ENCODE data around the gene ZNF569. TPM values are rescaled to one million over a fixed set of nuclear protein-coding genes. Genes with fewer than 3 reads are reported as not detected.

ZNF569 gene
- total and polyA plus RNA-seq, 2 donors (not counting 1 experiment from before 2014, with no cell fraction given) = 3.4 to 13.9 TPM

DNA sequence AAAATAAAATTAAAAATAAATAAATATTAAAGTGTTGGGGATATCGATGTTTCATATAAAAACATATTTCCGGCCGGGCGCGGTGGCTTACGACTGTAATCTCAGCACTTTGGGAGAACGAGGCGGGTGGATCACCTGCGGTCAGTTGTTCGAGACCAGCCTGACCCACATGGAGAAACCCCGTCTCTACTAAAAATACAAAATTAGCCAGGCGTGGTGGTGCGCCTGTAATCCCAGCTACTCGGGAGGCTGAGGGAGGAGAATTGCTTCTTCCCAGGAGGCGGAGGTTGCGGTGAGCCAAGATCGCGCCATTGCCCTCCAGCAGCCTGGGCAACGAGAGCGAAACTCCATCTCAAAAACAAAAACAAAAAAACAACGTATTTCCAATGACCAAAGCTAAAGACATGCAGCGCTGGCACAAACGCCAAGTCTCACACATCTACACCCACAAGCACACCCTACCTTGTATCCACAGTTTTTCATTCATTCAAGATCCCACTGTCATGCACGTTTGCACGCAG is 907 bp downstream of the ZNF569 start:
- Histone ChIP-seq H3K27me3 (replicated peaks in 1 of 4; ENCODE audit: control extremely low read depth in 1 of 4, control insufficient read depth in 3 of 4, insufficient read depth in 4 of 4, low read length in 3 of 4) (no peaks in the 10 kb centered on the region), H2AFZ (ENCODE audit: insufficient read depth, low read depth, low read length, poor library complexity, severe bottlenecking) (peak overlapping the region; percentile 89), H3K9me3 (ENCODE audit: control extremely low read depth in 1 of 3, control insufficient read depth in 2 of 3, insufficient read depth in 1 of 3, low read length in 2 of 3) (peaks cover 3 to 23% (median 13%) of the 10 kb centered on the region in 3 donors), H3K36me3 (replicated peaks in 1 of 2; ENCODE audit: control extremely low read depth in 1 of 2, control insufficient read depth in 1 of 2, extremely low read depth in 1 of 2, insufficient read depth in 2 of 2, low read length in 1 of 2) (peaks cover 0 to 22% of the 10 kb centered on the region in 2 experiments), H3K9ac (ENCODE audit: low read length) (peak overlapping the region; percentile 72), H3K27ac (ENCODE audit: low read length in 2 of 2) (peak overlapping the region; percentile 77), H3K79me2 (ENCODE audit: control insufficient read depth, insufficient read depth, low read length) (peaks cover 40% of the 10 kb centered on the region), H3K4me2 (replicated peaks; ENCODE audit: low read depth, low read length, poor library complexity, severe bottlenecking) (peak overlapping the region; percentile 80), H4K20me1 (ENCODE audit: control insufficient read depth, insufficient read depth, low read length, poor library complexity, severe bottlenecking) (no peaks in the 10 kb centered on the region), H3K4me3 (ENCODE audit: control extremely low read depth in 1 of 5, extremely low read depth in 1 of 5, insufficient read depth in 1 of 5, low read depth in 2 of 5, low read length in 4 of 5) (peak overlapping the region; percentile 80 to 98 (median 86)), H3K4me1 (ENCODE audit: control insufficient read depth in 2 of 2, insufficient read depth in 2 of 2, low read length in 2 of 2) (peaks cover 14 to 32% of the 10 kb centered on the region in 2 donors)
- CTCF ChIA-PET = interaction anchor here (1.4 to 1.5 kb wide), 2 partner anchors 40 to 96 kb away, joined by 3 to 5 read pairs; partner anchors contain the start of genes ZNF527 and ZNF793
- Mint-ChIP-seq H3K4me1 (peaks cover 32% of the 10 kb centered on the region), H3K27ac (peak overlapping the region; percentile 98), H3K4me3 (peak overlapping the region; percentile 99), H3K27me3 (no peaks in the 10 kb centered on the region), H3K9me3 (ENCODE audit: insufficient read depth) (peaks cover 2% of the 10 kb centered on the region)
- no peak for DNase-seq
- 37% methylated on average over 22 of the region's 25 CpGs for WGBS (ENCODE audit: insufficient coverage)
- ATAC-seq (ENCODE audit: low read depth) = no peak
- intact Hi-C loops (cut with micrococcal nuclease) = loop anchor here (2.0 to 5.0 kb wide), 8 partner anchors 226 to 1252 kb away; partner anchors contain the start of genes ZFP14, ZNF146, ZNF420 and ZNF461
- TF ChIP-seq, protein P1, sequence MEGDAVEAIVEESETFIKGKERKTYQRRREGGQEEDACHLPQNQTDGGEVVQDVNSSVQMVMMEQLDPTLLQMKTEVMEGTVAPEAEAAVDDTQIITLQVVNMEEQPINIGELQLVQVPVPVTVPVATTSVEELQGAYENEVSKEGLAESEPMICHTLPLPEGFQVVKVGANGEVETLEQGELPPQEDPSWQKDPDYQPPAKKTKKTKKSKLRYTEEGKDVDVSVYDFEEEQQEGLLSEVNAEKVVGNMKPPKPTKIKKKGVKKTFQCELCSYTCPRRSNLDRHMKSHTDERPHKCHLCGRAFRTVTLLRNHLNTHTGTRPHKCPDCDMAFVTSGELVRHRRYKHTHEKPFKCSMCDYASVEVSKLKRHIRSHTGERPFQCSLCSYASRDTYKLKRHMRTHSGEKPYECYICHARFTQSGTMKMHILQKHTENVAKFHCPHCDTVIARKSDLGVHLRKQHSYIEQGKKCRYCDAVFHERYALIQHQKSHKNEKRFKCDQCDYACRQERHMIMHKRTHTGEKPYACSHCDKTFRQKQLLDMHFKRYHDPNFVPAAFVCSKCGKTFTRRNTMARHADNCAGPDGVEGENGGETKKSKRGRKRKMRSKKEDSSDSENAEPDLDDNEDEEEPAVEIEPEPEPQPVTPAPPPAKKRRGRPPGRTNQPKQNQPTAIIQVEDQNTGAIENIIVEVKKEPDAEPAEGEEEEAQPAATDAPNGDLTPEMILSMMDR (IDR thresholded peaks at IDR 0.05) = no peak
- TF ChIP-seq EZH2 (IDR thresholded peaks at IDR 0.05; ENCODE audit: borderline replicate concordance, insufficient read depth, low read depth, low read length, poor library complexity, severe bottlenecking) = no peak
- POLR2A ChIA-PET = interaction anchor here (0.6 to 3.0 kb wide), 4 partner anchors 40 to 1351 kb away, joined by 3 to 23 read pairs (median 4); partner anchors contain the start of genes POLR2I, TBCB, ZNF527 and ZNF793

DNA sequence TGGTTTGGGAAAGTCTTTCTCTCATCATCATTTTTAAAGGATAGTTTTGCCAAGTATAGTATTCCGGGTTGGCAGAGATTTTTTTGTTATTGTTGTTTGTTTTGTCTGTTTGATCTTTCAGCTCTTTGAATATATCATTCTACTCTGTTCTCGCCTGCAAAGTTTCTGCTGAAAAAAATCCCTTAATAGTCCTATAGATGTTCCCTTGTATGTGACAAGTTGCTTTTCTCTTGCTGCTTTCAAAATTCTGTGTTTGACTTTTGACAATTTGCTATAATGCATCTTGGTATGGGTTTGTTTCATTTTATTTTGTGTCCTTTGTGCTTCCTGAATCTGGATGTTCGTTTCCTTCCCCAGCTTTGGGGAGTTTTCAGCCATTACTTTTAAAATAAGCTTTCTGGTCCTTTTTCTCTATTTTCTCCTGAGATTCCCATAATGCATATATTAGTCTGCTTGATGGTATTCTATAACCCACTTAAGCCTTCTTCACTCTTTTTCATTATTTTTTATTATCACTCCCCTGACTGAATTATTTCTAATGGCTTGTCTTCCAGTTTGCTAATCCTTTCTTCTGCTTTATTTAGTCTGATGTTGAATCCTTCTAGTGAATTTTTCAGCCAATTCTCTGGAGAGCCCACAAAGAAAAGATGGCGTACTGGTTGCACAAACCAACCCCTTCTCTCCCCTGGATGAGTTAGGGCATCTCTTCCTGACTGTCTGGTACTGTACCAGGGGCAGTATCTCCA is 14.6 kb downstream of the ZNF569 start:
- intact Hi-C loops (cut with micrococcal nuclease) = no loop called here
- CTCF ChIA-PET = no interaction called here
- Histone ChIP-seq H3K27me3 (replicated peaks in 1 of 4; ENCODE audit: control extremely low read depth in 1 of 4, control insufficient read depth in 3 of 4, insufficient read depth in 4 of 4, low read length in 3 of 4) (no peaks in the 10 kb centered on the region), H3K79me2 (ENCODE audit: control insufficient read depth, insufficient read depth, low read length) (no peaks in the 10 kb centered on the region), H3K4me3 (ENCODE audit: control extremely low read depth in 1 of 5, extremely low read depth in 1 of 5, insufficient read depth in 1 of 5, low read depth in 2 of 5, low read length in 4 of 5) (no peak overlapping the region), H4K20me1 (ENCODE audit: control insufficient read depth, insufficient read depth, low read length, poor library complexity, severe bottlenecking) (no peaks in the 10 kb centered on the region), H3K9me3 (ENCODE audit: control extremely low read depth in 1 of 3, control insufficient read depth in 2 of 3, insufficient read depth in 1 of 3, low read length in 2 of 3) (peaks cover 36 to 85% (median 37%) of the 10 kb centered on the region in 3 donors), H3K9ac (ENCODE audit: low read length) (no peak overlapping the region), H3K27ac (ENCODE audit: low read length in 2 of 2) (no peak overlapping the region), H3K36me3 (replicated peaks in 1 of 2; ENCODE audit: control extremely low read depth in 1 of 2, control insufficient read depth in 1 of 2, extremely low read depth in 1 of 2, insufficient read depth in 2 of 2, low read length in 1 of 2) (peaks cover 8 to 22% of the 10 kb centered on the region in 2 experiments), H2AFZ (ENCODE audit: insufficient read depth, low read depth, low read length, poor library complexity, severe bottlenecking) (no peak overlapping the region), H3K4me2 (replicated peaks; ENCODE audit: low read depth, low read length, poor library complexity, severe bottlenecking) (no peak overlapping the region), H3K4me1 (ENCODE audit: control insufficient read depth in 2 of 2, insufficient read depth in 2 of 2, low read length in 2 of 2) (no peaks in the 10 kb centered on the region)
- no peaks in the 10 kb centered on the region for H3K4me1 Mint-ChIP-seq
- no peaks in the 10 kb centered on the region for H3K27me3 Mint-ChIP-seq
- H3K9me3 Mint-ChIP-seq (ENCODE audit: insufficient read depth) = peaks cover 41% of the 10 kb centered on the region
- H3K4me3 Mint-ChIP-seq = no peak overlapping the region
- WGBS (ENCODE audit: insufficient coverage) = 100% methylated on average over 1 of the region's 4 CpGs
- POLR2A ChIA-PET = no interaction called here
- no peak for ATAC-seq (ENCODE audit: low read depth)
- no peak for DNase-seq
- no peak overlapping the region for H3K27ac Mint-ChIP-seq
- TF ChIP-seq, protein P1 (IDR thresholded peaks at IDR 0.05) = no peak
- no peak for TF ChIP-seq EZH2 (IDR thresholded peaks at IDR 0.05; ENCODE audit: borderline replicate concordance, insufficient read depth, low read depth, low read length, poor library complexity, severe bottlenecking)

Measured in B cell (primary cell).